SJSA1 (cell line): ENCODE results near the gene NDUFA11. TPM values are rescaled to one million over a fixed set of nuclear protein-coding genes. Genes with fewer than 3 reads are reported as not detected.

ENCODE experiments used
- DNase-seq, 2 experiments: peaks; one replicate each; pipeline ENCODE4 v3.0.0-alpha.2; 2015 to 2020; ENCODE audit warnings: low spot score in 2 of 2, low read depth in 1 of 2
- H3K27ac ChIP-seq: fragments of 250-450 bp; sonication (Bioruptor Pico); 2 replicates; pipeline ENCODE4 v1.5.1; 2020; ENCODE audit warnings: mild to moderate bottlenecking, moderate library complexity
- H3K27me3 ChIP-seq: fragments of 250-450 bp; sonication (Bioruptor Pico); replicated peaks from 2 replicates; pipeline ENCODE4 v1.5.1; 2020; ENCODE audit warnings: mild to moderate bottlenecking, moderate library complexity
- H3K36me3 ChIP-seq: fragments of 250-450 bp; sonication (Bioruptor Pico); 2 replicates; pipeline ENCODE4 v1.5.1; 2020; ENCODE audit warnings: mild to moderate bottlenecking
- H3K4me1 ChIP-seq: fragments of 250-450 bp; sonication (Bioruptor Pico); replicated peaks from 2 replicates; pipeline ENCODE4 v1.6.1; 2021; ENCODE audit warnings: mild to moderate bottlenecking
- H3K4me3 ChIP-seq: fragments of 250-450 bp; sonication (Bioruptor Pico); 2 replicates; pipeline ENCODE4 v1.5.1; 2020; ENCODE audit warnings: mild to moderate bottlenecking
- H3K9me3 ChIP-seq: fragments of 250-450 bp; sonication (Bioruptor Pico); replicated peaks from 2 replicates; pipeline ENCODE4 v1.5.1; 2020; ENCODE audit warnings: mild to moderate bottlenecking
- total RNA-seq: library from RNA; depleted of rRNA; stranded (reverse); fragments of >200 nt; shearing (Covaris generic); gene quantifications from 2 replicates; pipeline ENCODE4 v1.2.3, GENCODE V29; 2014

The NDUFA11 gene
- total RNA-seq, 1 experiment from 2014 or later, result 385 TPM

DNA sequence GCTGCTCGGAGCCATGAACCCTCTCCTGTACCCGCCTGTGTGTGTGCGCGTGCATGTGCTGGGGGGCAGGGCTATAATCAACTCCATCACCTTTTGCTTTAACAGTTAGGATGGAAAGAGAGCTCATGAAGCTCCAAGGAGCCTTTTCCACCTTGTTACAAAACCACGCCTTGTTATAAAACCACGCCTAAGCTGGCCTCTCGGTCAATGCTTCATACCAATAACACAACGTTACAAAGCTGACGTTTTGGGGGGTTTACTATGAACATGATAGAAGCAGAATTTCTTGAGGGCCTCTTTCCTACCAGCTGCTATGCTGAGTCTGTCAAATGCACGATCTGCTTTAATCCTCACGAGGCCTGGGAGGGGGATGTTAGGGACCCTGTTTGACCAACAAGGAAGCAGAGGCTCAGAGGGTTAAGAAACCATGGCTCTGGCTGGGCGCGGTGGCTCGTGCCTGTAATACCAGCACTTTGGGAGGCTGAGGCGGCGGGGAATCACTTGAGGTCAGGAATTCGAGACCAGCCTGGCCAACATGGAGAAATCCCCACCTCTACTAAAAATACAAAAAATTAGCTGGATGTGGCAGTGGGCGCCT, 22.3 kb upstream of the NDUFA11 start:
- Histone ChIP-seq H3K4me3 (no peak overlapping the region), H3K9me3 (no peaks in the 10 kb centered on the region), H3K4me1 (no peaks in the 10 kb centered on the region), H3K27ac (no peak overlapping the region), H3K27me3 (no peaks in the 10 kb centered on the region), H3K36me3 (peaks cover 99% of the 10 kb centered on the region)
- DNase-seq, result no peak

DNA sequence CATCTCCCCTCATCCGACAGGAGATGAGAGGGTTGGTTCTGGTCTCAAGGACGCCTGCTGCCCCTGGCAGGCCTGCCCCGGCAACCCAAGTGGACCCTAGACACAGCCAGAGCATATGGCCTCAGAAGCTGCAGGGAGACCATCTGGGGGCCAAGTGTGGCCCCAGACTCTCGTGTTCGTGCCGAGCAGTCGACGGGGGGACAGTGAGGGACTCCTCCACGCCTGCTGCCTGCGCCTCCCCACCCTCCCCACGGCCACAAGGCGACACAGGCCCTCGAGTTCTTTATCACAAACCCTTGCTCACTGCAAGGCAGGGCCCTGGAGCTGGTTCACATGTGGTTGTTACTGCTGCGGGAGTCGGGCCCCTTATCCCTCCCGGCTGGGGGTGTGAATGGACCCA, 19.8 kb upstream of the NDUFA11 start:
- H3K9me3 ChIP-seq, result no peaks in the 10 kb centered on the region
- H3K27me3 ChIP-seq, result no peaks in the 10 kb centered on the region
- H3K36me3 ChIP-seq, result peaks cover 98% of the 10 kb centered on the region
- no peak overlapping the region for H3K4me3 ChIP-seq
- no peak overlapping the region for H3K27ac ChIP-seq
- H3K4me1 ChIP-seq, result no peaks in the 10 kb centered on the region
- DNase-seq, result no peak

DNA sequence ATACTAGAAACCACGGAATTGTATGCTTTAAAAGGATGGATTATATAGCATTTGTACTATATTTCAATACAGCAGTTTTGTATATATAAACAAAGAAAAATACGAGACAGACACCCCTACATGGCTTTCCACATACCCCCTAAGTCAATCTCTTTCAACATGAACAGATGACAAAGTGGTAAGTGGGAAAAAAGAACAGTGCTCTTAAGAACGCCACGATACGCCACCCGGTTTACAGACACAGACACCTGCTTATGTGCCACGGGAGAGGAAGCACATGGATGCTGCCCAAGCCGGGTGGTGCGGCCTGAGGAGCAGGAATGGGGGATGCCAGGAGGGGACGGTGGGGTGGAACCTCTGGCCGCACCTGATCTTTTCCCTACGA, 18.6 kb upstream of the NDUFA11 start:
- Histone ChIP-seq H3K4me1 (no peaks in the 10 kb centered on the region), H3K27ac (no peak overlapping the region), H3K36me3 (peaks cover 96% of the 10 kb centered on the region), H3K9me3 (no peaks in the 10 kb centered on the region), H3K27me3 (no peaks in the 10 kb centered on the region), H3K4me3 (no peak overlapping the region)
- no peak for DNase-seq

DNA sequence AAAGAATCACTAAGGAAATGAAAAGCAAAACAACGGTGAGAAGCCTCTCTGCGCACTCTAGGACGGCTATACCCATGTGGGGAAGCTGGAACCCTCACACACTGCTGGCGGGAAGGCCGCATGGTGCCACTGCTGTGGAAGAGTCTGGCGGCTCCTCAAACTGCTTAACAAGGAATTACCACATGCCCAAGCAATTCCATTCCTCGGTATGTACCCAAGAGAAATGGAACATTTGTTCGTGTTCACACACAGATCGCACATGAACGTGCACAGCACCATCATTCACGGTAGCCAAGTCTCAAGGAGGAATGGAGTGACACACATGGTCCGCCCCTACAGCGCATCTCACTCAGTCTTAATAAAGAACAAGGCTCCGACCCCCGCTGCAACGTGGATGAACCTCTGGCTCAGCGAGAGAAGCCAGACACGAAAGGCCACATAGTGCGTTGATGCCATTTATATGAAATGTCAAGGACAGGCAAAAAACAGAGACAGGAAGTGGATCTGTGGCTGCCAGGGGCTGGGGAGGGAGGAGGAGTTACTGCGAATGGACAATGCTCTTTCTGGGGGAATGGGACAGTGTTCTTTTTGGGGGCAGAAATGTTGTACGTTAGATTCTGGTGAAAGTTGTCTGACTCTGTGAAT, 18.0 kb upstream of the NDUFA11 start:
- H3K36me3 ChIP-seq, result peaks cover 96% of the 10 kb centered on the region
- H3K9me3 ChIP-seq, result no peaks in the 10 kb centered on the region
- H3K27ac ChIP-seq, result no peak overlapping the region
- no peak for DNase-seq
- no peak overlapping the region for H3K4me3 ChIP-seq
- H3K4me1 ChIP-seq, result no peaks in the 10 kb centered on the region
- no peaks in the 10 kb centered on the region for H3K27me3 ChIP-seq

DNA sequence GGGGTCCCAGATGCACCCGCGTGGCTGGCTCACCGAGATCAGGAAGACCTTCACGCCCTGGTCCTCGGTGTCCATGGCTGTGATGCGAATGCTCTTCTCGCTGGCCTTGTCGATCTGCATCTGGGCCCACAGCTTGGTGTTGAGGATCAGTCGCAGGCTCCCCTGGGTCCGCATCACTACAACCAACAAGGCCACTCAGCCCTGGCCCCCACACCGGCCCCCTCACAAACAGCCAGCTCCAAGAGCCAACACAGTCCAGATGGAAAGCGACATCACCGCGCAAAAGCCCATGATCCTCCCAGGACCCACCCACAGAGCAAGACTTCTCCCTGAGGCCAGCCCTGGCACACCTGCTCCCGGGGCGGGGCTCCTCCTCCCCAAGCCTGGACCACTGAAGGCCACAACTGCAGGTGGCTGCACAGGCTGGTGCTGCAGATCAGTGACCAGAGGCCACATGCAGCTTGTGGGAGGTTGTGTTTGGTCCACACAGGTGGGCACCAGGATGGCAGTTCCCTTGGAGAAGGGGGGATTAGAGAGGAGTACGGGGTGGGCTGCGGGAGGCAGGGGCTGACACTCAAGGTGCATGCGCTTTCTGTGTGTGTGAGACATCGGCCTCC, 15.0 kb upstream of the NDUFA11 start:
- no peak for DNase-seq
- Histone ChIP-seq H3K27ac (no peak overlapping the region), H3K27me3 (no peaks in the 10 kb centered on the region), H3K36me3 (peaks cover 83% of the 10 kb centered on the region), H3K4me1 (peaks cover 10% of the 10 kb centered on the region), H3K4me3 (no peak overlapping the region), H3K9me3 (no peaks in the 10 kb centered on the region)

DNA sequence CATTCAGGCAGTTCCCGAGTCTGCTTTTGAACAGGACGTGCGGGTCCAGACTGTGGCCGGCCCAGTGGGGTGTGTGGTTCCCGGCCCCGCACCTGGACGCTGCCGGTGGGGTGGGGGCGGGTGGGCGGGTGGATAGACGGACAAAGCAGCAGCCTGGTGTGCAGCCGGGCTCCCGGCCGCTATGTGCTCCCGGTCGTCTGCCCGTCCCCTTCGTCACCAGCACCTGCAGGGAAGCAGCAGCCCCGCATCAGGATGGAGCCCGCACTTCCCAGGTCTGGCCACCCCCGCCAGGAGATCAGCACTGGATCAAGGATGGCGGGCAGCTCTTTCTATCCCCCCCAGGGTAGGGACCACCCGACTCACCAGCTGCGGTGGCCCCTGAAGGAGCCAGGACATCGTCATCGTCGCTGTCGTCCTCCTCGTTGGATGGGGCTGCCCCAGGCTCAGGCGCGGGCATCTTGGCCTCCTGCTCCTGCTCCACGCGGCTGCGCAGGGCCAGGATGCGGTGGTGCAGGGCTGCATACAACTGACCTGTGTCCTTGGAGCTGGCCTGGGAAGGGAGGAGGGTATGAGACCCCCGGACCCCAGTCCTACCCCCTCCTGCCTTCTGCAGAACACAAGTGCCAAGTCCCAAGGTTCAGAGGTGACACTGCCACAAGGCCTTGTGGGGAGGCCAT, 14.0 kb upstream of the NDUFA11 start:
- H3K27ac ChIP-seq, result no peak overlapping the region
- no peak for DNase-seq
- peaks cover 10% of the 10 kb centered on the region for H3K4me1 ChIP-seq
- peaks cover 73% of the 10 kb centered on the region for H3K36me3 ChIP-seq
- no peak overlapping the region for H3K4me3 ChIP-seq
- no peaks in the 10 kb centered on the region for H3K9me3 ChIP-seq
- H3K27me3 ChIP-seq, result no peaks in the 10 kb centered on the region

DNA sequence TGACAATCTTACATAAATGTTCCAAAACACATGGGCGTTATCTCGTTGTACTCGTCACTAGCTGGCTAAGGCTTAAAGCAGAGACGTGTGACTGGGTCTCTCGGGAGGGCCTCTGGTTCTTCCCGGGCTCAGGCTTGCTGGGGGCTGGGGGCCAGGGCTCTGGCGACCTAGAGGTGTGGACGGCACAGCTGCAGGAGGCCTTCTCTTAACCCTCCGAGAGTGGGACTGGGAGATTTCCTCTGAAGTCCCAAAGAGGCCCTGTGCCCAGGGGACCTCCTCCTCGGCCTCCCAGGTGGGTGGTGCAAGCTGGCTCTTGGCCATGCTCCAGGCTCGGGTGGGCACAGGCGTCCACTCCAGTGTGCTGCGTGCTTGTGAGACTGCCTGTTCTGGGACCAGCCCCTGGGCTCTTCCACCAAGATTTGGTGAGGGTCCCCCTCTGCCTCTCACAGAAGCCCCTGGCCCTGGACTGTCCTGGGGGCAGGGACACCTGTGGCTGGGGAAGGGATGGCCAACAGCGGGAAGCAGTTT, 12.7 kb upstream of the NDUFA11 start:
- no peak for DNase-seq
- Histone ChIP-seq H3K27me3 (no peaks in the 10 kb centered on the region), H3K4me1 (peaks cover 10% of the 10 kb centered on the region), H3K27ac (no peak overlapping the region), H3K4me3 (no peak overlapping the region), H3K9me3 (no peaks in the 10 kb centered on the region), H3K36me3 (peaks cover 59% of the 10 kb centered on the region)

DNA sequence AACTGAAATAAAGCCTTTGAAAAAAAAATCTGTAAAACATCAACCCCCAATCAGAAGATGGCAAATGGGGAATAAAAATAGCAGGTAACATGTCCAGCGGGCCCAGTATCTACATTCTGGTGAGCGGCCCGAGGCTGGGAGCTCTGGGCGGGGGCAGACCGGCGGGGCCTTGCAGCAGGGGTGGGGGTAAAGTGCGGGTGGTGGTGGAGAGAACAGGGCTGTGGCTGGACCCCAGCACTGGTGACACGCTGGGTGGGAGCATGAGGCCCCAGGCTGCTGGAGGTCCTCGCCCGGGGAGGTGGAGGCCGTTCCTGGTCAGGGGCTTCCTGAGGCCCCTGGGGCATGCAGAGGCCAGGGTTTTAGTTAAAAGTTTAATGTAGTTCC, 12.2 kb upstream of the NDUFA11 start:
- no peaks in the 10 kb centered on the region for H3K27me3 ChIP-seq
- no peaks in the 10 kb centered on the region for H3K9me3 ChIP-seq
- peaks cover 57% of the 10 kb centered on the region for H3K36me3 ChIP-seq
- no peak overlapping the region for H3K27ac ChIP-seq
- peaks cover 10% of the 10 kb centered on the region for H3K4me1 ChIP-seq
- DNase-seq, result no peak
- H3K4me3 ChIP-seq, result no peak overlapping the region

DNA sequence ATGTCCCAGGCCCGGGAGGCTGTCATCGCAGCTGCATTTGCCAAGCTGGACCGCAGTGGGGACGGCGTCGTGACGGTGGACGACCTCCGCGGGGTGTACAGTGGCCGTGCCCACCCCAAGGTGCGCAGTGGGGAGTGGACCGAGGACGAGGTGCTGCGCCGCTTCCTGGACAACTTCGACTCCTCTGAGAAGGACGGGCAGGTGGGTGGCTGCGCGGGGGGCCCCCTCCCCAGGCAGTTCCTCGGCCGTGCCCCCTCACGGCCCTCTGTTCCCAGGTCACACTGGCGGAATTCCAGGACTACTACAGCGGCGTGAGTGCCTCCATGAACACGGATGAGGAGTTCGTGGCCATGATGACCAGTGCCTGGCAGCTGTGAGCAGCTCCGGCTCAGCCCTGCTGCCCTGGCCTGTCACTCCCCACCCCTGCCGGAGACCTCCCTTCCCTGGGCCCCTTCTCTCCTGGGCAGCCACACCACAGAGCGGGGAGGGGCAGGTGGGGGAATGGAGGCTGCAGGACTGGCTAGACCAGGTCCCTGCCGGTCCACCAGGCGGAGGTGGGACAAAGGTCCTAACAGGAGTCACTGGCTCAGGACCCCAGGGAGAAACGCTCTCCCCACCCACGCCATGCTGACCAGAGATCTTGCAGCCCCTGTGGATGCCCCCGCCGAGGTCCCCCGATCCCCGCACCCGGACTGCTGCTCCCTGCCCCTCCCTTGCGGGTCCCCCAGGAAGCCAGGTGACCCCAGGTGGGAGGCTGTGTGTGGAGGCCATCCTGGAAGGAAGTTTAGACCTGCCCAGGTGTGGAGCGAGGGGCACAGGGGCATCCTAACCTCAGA, 11.6 kb upstream of the NDUFA11 start:
- H3K4me1 ChIP-seq, result peaks cover 10% of the 10 kb centered on the region
- H3K9me3 ChIP-seq, result no peaks in the 10 kb centered on the region
- no peak overlapping the region for H3K4me3 ChIP-seq
- no peak for DNase-seq
- H3K27me3 ChIP-seq, result no peaks in the 10 kb centered on the region
- H3K27ac ChIP-seq, result no peak overlapping the region
- peaks cover 53% of the 10 kb centered on the region for H3K36me3 ChIP-seq

DNA sequence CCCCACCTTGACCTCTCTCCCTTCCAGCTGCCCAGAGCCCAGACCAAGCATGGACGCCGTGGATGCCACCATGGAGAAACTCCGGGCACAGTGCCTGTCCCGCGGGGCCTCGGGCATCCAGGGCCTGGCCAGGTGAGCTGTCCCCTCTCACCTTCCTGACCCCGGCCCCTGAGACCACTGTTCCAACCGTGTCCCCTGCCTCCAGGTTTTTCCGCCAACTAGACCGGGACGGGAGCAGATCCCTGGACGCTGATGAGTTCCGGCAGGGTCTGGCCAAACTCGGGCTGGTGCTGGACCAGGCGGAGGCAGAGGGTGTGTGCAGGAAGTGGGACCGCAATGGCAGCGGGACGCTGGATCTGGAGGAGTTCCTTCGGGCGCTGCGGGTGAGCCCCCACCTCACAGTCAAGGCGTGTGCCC, 10.8 kb upstream of the NDUFA11 start:
- Histone ChIP-seq H3K9me3 (no peaks in the 10 kb centered on the region), H3K36me3 (peaks cover 52% of the 10 kb centered on the region), H3K27me3 (no peaks in the 10 kb centered on the region), H3K27ac (no peak overlapping the region), H3K4me1 (peaks cover 10% of the 10 kb centered on the region), H3K4me3 (no peak overlapping the region)
- no peak for DNase-seq

DNA sequence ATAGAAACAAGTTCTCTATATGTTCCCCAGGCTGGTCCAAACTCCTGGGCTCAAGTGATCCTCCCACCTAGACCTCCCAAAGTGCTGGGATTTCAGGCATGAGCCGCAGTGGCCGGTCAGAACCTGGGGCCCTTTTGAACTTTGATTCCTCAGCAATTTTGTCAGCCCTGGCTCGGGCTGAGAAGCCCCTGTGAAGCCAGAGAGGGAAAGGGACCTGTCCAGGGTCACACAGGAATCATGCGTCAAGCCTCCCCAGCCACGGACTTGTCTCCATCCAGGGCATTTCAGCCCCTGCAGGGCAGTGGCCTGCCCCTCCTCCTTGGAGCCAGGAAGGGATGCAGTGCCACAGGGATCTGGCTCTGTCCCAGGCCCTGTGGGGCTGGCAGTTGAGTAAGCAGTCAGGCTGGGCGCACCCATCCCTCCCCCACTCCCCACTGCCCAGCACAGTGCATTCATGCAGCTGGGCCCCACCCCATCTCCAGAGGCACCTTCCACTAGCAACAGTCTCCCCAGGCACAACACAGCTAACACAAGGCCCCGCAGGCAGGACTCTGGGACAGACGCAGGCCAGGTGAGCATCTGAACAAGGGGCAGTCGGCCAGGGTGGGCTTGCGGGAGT, 10.3 kb upstream of the NDUFA11 start, which contains the start of gene CAPS:
Gene CAPS (plus strand): TSS at position 516 of the 619 bp plus-strand sequence. CDS start 153 bp downstream, outside the sequence.
- DNase-seq, result peak in 1 of 2 experiments; percentile 21
- H3K4me1 ChIP-seq, result peaks cover 10% of the 10 kb centered on the region
- H3K4me3 ChIP-seq, result no peak within 1 kb of the TSS
- no peaks in the 10 kb centered on the region for H3K9me3 ChIP-seq
- peaks cover 46% of the 10 kb centered on the region for H3K36me3 ChIP-seq
- H3K27ac ChIP-seq, result no peak within 1 kb of the TSS
- no peaks in the 10 kb centered on the region for H3K27me3 ChIP-seq

DNA sequence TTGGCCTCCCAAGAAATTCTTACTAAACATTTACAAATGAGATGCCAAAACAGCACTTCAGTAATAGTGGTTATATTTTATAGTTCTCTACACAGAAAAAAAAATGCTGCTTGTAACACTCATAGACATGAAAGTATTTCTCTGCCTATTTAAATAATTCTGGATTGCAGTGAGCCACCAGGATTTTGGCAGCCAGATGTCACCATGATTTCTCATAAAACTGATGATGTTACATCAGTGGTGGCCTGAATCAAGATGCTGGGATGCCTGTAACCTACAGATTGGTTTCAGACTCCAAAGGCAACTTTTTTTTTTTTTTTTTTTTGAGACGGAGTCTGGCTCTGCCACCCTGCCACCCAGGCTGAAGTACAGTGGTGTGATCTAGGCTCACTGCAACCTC, 7.8 kb upstream of the NDUFA11 start:
- Histone ChIP-seq H3K9me3 (no peaks in the 10 kb centered on the region), H3K36me3 (peaks cover 24% of the 10 kb centered on the region), H3K4me3 (no peak overlapping the region), H3K4me1 (peaks cover 10% of the 10 kb centered on the region), H3K27ac (no peak overlapping the region), H3K27me3 (no peaks in the 10 kb centered on the region)
- no peak for DNase-seq

DNA sequence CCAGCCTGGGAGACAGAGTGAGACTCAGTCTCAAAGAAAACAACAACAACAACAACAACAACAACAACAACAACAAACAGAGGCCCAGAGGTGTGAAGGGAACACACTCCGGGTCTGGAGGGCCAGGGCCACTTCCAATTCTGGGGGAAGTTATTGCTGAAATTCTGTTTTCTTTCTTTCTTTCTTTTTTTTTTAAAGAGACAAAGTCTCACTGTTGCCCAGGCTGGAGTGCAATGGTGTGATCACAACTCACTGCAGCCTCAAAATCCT, 7.0 kb upstream of the NDUFA11 start:
- Histone ChIP-seq H3K9me3 (no peaks in the 10 kb centered on the region), H3K27ac (no peak overlapping the region), H3K4me3 (no peak overlapping the region), H3K4me1 (peaks cover 10% of the 10 kb centered on the region), H3K36me3 (peaks cover 20% of the 10 kb centered on the region), H3K27me3 (no peaks in the 10 kb centered on the region)
- no peak for DNase-seq
